ENCODE results near the gene CFAP46.
"Not testable (repeated sequence)": the region's sequence is repeated elsewhere in the genome, so short reads cannot be mapped to it uniquely, and the experiment has no call there.

CFAP46 gene

DNA sequence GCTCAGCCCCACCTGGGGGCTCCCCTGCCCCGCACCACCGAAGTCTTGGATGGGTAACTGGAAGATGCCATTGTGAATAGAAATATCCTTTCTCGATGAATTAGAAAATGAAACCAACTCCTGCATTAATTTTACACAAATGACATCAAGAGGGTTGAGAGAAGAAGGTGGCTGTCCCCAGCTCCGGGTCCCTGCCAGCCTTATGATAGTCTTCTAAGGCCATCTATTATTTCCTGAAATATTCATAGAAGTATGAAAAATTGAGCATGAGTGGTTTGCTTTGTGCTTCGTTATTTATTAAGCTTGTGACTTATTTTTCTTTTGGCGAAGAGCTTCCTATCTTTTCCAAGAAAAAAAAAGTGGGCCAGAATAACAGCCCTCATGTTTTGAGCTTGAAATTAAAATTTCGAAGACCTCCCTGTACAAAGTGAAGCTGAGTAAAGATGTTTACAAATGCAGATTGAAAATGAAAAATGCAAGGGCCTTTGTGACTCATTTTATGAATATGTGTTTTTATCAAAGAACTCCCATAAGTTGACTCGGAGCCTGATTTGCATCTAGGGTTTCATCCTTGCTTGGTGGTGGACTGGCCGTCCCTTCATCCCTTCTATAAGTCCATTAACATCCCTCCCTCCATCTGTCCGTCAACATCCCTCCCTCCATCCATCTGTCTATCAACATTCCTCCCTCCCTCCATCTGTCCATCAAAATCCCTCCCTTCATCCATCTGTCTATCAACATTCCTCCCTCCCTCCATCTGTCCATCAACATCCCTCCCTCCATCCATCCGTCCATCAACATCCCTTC, 20.5 kb upstream of the CFAP46 start:
- DNase-seq (ENCODE audit: low read depth) = no peak

DNA sequence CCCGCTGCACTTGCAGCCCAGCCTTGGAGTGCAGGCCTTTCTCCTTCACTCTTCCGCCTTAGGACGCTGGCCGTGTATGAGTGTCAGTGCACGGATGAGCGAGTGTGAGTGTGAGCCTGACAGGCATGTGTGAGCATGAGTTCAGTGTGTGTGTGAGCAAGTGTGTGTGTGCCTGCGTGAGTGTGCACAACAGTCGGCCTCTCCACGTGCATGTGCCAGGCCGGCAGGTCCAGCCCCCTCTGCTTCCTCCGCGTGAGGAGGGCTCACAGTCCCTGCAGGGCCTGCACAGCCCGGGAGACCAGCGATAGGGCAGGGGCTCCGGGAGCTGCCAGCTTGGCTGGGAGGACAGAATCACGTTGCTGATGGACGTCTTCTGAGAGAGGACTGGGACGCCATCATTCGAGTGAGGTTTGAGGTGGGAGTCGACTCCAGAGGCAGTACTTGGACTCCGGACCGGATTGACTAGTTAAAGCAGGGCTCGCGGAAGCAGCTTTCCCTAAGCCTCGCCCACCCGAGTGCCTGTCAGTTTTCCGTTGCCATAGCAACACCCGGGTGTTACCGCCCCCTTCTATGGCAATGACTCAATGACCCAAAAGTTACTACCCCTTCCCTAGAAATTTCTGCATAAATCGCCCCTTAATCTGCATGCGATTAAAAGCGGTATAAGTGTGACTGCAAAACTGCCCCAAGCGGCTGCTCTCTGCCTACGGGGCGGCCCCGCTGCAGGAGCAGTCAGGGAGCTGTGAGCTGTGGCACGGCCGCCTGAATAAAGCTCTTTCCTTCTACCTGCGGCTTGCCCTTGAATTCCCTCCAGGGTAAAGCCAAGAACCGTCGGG, 19.6 kb upstream of the CFAP46 start:
- DNase-seq (ENCODE audit: low read depth) = peak; percentile 28

DNA sequence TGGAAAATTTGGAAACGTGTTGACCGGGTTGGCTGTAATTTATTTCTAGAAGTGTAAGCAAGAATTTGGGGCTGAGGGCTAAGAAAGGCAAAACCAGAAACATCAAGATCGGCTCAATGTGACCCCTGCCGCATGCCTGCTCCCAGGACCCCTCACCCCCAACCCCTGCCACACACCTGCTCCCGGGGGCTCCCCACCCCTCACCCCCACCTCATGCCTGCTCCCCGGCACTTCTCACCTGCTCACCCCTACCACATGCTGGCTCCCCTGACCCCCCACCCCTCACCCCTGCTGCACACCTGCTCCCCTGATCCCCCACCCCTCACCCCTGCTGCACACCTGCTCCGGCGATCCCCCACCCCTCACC, 19.0 kb upstream of the CFAP46 start:
- DNase-seq (ENCODE audit: low read depth) = no peak

DNA sequence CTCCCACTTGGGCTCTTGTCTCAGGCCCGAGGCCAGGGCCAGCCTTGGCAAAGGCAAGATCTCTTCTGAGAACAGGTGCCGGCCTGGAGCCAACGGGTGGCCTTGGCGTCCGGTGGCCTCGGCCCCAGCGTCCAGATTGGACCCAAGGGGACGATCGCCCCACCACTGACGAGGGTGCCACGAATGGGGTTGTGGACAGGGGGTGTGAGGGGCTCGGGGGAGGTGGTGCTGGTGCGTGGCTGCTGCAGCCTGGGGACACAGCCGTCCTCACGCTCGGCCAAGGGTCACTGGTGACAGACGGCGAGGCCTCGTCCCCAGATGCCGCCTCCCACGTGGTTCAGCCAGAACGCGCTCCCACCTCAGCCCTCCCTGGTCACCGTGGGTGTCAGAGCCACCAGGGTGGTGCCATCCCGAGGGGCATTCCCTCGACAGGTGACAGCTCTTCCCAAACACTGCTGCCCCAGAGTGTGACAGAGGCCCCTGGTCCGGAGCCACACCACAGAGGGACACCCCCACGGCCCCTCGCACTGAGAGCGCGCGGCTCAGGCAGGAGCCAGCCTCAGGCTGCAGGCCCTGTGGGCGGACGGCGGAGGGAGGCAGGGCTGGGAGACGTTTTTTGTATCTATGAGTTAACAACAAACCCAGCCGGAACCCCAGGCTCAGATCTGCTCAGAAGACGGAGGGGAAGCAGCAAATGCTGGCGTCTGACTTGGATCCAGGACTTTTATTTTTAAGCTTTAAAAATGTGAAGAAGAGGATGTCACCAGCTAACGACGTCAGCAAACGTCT, 18.5 kb upstream of the CFAP46 start:
- DNase-seq (ENCODE audit: low read depth) = no peak

DNA sequence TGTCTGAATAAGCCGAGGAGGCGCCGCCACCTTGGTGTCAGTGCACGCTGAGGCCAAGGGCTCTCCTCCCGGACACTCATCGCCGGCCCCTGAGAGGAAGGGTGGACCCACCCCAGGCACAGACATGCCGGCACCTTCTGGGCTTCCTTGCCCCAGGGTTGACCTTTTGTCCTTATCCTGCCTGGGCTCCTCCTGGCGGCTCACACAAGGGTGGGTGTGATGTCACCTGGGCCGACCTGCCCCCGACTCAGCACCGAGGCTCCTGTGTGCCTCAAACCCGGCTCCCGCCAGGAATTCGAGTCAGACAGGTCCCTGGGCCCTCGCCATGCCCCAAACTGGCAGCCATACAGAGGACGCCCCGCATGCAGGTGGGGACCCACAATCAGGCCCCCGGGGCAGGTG, 17.7 kb upstream of the CFAP46 start:
- no peak for DNase-seq (ENCODE audit: low read depth)

DNA sequence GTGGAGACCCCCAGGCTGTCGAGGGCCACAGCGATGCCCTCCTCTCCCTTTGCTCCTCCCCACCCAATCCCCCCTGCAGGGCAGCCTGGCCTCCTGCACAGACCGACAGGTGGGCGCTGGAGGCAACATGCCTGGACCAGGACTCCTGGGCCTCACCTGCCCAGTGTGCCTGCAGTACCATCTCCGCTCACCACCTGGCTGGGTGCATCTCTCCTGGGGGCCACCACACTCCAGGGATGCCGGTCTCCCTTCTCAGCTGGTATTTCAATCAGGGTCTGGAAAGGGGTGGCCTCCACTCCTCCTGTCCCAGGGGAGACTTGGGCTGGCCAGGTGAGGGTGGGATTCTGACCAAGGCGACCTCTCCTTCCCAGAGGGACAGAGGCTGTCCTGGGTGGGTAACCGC, 17.2 kb upstream of the CFAP46 start:
- no peak for DNase-seq (ENCODE audit: low read depth)

DNA sequence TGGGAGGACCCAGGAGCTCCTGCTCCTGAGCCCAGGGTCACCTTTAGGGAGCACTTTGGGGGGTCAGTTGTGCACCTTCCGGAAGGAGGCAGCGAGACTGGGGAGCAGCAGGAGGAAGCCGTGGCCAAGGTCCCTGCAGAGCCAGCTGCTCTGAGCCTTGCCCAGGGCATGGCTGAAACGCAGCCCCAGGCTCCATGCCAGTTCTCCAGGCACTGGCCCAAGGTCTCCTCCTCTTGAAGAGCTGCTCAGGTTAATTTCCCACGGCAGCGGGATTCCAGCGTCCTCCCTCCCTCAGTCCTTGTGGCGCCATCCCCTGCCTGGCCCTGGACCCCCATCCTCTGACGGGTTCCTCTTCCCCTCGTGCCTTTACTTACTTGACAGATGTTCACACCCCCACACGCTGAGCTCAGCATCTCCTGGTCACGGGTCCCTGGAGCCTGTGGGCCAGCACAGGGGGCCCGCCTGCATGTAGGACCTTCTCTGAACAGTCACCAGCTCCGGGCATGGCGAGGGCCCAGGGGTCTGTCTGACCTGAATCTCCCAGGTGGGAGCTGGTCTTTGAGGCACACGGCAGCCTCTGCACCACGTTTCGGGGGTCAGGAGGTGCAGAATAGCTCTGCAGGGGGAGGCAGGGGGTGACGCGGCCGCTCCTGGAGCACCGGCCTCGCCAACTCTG, 16.7 kb upstream of the CFAP46 start:
- no peak for DNase-seq (ENCODE audit: low read depth)

DNA sequence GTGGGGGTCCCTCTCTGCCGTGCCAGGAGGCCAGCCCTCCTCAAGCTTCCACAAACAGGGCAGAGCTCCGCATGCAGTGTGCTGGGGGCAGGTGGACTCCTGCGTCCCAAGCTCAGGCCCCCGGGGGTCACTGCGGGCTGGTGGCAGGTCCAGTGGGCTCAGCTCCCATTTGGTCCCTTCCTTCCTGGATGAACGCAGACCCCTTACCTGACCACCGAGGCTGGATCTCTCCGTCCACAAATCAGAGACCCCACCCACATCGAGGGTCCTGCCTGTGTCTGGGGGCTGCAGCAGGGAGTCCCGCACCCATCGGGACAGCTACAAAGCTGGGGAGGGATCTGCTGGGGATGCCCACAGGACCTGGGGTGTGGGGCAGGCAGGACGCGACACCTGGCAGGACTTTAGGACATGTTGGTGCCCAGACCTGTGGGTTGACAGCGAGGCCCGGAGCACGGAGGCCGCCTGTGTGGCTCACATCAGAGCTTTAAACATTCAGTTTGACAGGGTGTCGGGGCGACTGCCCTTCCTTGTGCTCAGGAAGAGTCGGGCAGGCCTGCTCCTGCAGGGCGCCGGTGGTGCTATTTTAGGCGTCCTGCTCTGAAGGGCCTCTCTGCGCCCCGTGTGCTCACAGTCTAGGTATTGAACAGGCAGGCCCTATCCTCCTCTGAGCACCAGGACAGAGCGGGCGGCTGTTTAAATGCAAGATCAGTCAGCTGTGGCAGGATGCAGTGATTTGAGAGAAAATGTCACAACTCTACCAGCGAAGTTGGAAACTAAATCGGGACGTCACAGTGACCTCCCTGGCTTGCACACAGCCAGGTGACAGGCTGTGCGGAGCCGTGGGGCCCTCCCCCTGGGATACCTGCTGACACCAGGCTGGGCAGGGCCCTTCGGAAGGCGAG, 15.9 kb upstream of the CFAP46 start:
- no peak for DNase-seq (ENCODE audit: low read depth)

DNA sequence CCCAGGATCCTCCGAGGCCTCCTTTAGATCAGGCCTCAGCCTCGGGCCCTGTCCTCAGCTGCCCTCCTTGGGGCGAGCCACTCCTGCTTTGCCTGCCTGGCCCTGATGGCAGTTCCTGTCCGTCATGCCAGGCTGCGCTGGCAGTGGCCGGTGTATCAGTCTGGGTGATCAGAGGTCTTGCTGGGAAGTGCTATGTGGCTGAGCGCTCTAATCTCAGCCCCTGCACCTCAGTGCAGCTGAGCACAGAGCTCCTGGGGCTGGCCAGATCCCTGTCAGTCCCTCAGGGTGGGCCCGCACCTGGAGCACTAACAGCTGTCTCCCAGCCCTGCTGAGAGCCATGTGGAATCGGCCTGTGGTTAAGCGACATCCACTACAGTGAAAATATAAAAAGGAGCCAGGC, 14.8 kb upstream of the CFAP46 start:
- DNase-seq (ENCODE audit: low read depth) = no peak

DNA sequence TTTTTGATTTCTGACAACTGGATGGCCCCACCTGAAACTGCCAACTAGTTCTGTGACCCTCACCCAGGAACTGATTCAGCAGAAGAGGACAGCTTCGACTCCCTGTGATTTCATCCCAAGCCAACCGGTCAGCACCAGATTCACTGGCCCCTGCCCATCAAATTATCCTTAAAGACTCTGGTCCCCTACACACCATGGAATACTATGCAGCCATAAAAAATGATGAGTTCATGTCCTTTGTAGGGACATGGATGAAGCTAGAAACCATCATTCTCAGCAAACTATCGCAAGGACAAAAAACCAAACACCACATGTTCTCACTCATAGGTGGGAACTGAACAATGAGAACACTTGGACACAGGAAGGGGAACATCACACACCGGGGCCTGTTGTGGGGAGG, 13.9 kb upstream of the CFAP46 start:
- not testable (repeated sequence) for DNase-seq (ENCODE audit: low read depth)

DNA sequence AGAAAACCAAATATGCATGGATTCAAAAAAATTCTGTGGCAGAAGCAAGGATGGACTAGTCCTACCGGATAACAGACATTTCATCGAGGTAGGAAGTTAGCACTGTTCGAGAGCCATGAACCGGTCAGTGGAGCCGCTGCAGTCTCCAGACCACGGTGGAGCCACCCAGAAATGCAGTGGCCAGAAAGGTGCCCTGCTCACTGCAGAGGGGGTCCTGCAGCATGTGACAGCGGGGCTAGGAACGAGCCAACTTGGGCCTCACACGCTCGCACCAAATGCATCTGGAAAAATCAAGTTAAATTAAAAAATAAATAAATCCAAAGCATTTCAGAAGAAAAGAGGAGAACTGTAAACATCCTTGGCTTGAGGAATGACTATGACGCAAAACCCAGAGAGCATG, 13.1 kb upstream of the CFAP46 start:
- no peak for DNase-seq (ENCODE audit: low read depth)

DNA sequence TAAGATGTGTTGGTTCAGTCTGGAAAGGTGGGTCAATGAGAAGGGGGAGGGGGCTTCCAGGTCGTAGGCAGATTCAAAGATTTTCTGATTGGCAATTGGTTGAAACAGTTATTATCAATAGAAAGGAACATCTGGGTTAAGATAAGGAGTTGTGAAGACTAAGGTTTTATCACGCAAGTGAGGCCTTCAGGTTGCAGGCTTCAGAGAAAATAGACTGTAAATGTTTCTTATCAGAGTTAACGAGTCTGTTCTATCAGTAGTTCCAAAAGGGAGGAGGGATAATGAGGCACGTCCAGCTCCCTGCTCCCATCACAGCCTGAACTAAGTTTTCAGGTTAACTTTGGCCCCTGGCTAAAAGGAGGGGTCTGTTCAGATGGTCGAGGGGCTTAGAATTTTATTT, 11.1 kb upstream of the CFAP46 start:
- no peak for DNase-seq (ENCODE audit: low read depth)

DNA sequence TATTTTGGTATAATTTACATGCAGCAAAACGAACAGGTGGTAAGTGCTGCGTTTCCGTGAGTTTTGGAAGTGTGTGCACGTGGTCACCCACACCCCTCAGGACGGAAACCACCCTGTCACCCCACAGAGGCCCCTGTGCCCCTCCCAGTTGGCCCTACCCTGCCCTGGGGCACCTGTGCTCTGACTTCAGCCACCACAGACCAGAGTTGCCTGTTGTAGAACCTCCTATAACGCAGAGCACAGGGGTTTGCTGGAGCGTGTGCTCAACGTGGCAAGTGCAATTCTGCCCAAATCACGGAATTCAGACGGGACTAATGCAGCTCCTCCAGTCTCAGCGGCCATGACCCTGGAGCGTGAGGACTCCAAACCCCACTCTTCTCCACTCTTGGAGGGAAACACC, 9.6 kb upstream of the CFAP46 start:
- no peak for DNase-seq (ENCODE audit: low read depth)

DNA sequence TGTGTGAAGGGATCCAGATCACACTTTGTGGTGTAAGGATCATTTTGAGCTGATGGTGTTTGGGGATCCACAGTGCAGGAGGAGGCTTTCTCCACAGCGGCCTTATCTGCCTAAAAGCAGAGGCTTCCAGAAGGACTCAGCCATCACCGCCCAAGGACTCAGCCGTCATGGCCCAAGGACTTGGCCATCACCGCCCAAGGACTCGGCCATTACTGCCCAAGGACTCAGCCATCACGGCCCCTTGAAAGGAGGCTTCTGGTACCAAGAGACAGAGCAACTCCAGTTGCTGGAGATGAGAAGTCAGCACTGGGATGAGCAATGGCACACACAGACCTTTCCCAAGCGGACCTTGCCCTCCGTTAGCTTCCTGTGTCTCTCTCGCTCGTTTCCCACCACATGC, 6.0 kb upstream of the CFAP46 start:
- DNase-seq (ENCODE audit: low read depth) = no peak

DNA sequence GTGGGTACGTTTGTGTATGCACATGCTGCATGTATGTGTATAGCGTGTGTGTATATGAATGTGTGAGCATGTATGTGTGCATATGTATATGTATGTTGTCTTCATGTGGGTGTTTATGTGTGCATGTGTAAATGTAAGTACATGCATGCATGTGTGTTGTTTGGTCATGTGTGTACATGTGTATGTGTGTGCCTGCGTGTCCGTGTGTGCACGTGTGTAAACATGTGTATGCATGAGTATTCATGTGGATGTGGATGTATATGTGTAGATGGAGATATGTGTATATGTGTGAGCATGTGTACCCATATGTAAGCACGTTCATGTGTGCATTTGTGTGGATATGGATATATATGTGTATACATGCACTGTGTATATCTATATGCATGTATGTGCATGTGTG, 5.5 kb upstream of the CFAP46 start:
- no peak for DNase-seq (ENCODE audit: low read depth)

DNA sequence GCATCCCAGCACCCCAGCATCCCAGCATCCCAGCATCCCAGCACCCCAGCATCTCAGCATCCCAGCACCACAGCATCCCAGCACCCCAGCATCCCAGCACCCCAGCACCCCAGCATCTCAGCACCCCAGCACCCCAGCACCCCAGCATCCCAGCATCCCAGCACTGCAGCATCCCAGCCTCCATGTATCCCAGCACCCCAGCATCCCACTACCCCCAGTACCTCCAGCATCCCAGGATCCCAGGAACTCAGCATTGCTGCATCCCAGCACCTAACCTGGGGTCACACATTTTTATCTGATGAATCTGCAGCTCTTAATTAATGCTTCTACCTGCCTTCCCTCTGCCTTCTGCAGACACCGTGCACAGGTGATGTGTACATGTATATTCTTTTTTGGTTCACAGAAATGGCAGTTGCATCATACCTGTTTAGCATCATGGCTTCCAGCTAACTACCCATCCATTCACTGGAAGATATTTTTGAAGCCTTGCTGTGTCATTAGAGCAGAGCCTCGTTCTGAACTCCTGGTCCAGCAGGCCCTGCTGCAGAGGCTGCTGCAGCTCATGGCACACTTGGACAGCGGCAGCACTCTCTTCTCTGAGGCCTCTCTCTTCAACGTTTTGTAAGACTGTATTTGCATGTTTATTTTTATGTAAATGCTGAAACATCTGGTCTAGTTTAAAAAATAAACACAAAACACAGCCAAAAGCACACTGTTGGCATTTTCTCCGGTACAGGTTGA, 4.6 kb upstream of the CFAP46 start:
- no peak for DNase-seq (ENCODE audit: low read depth)

DNA sequence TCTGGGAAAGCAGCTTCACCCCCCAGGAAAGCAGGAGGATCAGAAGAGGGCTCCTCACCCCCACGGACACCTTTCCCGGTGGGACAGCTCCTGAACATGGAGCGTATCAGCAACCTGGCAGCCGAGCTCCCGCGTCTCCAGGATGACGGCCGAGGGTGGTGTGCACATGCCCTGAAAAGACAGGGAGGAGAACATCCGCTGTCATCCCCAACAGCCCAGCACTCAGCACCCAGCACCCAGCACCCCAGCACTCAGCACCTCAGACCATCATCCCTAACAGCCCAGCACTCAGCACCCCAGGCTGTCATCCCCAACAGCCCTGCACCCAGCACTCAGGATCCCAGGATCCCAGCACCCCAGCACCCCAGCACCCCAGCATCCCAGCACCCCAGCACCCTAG, 3.9 kb upstream of the CFAP46 start:
- DNase-seq (ENCODE audit: low read depth) = no peak

DNA sequence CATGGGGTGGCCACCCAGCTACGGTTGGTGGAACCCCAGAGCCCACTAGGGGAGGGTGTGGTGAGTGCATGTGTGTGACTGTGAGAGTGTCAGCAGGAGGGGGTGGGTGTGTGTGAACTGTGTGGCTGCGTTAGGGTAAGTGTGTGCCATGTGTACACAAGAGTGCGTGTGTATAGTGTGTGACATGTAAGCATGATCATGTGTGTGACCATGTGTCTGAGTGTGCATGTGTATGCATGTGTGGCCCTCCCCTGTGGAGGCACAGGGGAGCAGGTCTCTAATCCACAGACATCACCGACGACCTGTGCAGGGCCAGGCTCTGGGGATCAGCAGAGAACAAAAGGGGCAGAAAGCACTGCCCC, 3.5 kb upstream of the CFAP46 start:
- no peak for DNase-seq (ENCODE audit: low read depth)

DNA sequence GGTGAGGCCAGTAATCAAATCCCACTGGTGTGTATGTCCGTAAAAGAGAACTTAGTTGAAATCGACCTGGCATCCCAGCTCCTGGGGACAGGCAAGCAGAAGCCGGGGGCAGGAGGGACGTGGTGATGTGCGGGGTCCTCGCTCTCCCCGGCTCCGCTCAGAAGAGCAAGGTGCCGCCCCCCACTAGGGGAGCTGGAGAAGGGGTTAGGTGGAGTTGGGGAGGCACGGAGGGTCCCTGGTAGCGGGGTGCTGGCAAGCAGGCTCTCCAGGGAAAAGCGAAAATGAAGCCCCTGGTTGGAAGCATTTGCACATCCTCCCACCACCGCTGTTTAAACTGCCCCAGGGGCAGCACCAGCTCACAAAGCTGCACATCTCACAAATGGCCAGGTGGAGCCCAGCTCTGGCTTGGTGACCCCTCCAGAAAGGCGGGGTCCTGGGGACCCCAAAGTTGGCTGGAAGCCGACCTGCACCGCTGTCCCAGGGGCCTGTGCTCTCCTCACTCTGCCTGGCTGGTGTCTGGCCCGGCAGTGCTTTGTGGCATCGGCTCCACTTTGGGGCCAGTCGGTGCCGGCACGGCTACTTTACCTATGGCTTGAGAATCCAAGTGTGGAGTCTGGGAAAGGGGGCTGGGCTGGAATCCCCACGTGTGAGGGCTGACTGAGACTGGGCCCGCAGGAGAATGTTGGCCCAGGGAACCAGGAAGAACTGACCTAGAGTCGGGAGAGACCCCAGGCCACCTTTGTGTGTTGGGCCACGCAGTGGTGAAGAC, 2.9 kb upstream of the CFAP46 start:
- DNase-seq (ENCODE audit: low read depth) = no peak

DNA sequence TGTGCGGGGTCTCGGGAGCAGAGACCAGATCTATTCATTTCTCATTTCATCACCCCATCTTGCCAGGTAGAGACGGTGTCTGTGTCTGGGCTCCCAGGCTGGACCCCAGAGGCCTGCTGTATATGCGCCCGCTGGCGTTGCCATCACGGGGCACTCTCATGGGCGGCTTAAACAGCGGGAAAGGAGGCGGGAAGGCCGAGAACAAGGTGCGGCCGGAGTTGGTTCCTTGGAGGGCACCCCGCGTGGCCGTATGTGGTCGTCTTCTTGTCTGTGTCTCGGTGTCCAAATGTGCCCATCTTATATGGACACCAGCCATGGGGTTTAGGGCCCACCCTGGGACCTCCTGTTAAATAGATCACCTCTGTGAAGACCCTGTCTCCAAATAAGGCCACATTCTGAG, 2.1 kb upstream of the CFAP46 start:
- no peak for DNase-seq (ENCODE audit: low read depth)
